Testis (tissue), 2 donors: ENCODE measurements around the gene THAP4.

Experiments
- CTCF ChIP-seq, 3 experiments: fragments of 450-650 bp in 2 of 3; fragments of 200-600 bp in 1 of 3; sonication (generic) in 1 of 3; IDR thresholded peaks; one replicate each; pipeline ENCODE4 v1.5.1; 2016 to 2019; ENCODE audit warnings: antibody characterized with exemption in 3 of 3, mild to moderate bottlenecking in 2 of 3, moderate library complexity in 1 of 3
- POLR2A ChIP-seq: fragments of 450-650 bp; IDR thresholded peaks from one replicate; pipeline ENCODE4 v1.6.1; 2017; ENCODE audit warnings: antibody characterized with exemption, mild to moderate bottlenecking, moderate library complexity

DNA sequence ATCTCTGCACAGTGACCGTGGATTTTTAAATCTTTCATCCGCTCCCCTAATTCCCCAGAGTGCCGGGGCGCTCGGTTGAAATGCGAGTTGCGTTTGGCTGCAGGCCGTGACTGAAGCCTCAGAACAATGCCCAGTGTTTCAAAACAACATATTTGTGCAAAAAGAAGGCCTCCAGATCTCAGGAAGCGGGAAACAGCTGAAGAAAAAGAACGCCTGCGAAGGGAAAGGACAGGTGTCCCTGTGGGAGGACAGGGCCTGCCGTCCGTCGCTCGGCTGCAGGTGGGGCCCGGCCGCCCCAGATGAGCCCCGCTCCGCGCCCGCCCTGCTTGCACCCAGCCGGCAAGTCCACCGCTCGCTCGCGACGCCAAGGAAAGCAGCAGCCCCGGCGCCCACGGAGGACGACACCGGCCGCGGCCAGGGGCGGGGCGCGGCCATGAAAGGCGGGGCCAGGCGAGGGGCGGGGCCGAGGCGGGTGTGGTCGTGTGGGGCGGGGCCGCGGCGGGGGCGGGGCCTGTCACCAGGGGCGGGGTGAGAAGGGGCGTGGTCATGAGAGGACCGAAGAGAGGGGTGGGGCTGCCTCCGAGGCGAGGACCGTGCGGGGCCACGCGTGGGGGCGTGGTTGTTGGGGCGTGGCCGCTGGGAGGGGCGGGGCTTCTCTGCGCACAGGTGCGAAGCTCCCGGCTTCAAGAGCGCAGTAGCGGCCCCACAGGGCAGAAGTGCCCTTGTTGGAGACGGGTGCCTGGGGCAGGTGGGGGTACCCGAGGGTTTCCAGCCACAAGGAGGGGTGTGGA, 96.0 kb downstream of the THAP4 start:
- no peak for TF ChIP-seq POLR2A
- no peak for TF ChIP-seq CTCF (IDR thresholded peaks at IDR 0.05)
